Cardiac muscle cell (in vitro differentiated cells and primary cell): ENCODE data around the gene APOE. TPM values are rescaled to one million over a fixed set of nuclear protein-coding genes. Genes with fewer than 3 reads are reported as not detected.

Experiments used
- DNase-seq, 2 donors: peaks; one replicate each; pipeline versions ENCODE4 v3.0.0 to v3.0.0-alpha.2; 2010 to 2017; ENCODE audit warnings: low read depth in 1 of 2, low spot score in 1 of 2
- H3K27ac ChIP-seq: fragments of 200-600 bp; sonication (generic); 2 replicates; pipeline ENCODE4 v1.5.1; 2016
- H3K27me3 ChIP-seq: fragments of 200-600 bp; sonication (generic); 2 replicates; pipeline ENCODE4 v1.6.0; 2016; ENCODE audit warnings: control low read depth
- H3K36me3 ChIP-seq: fragments of 200-600 bp; sonication (generic); 2 replicates; pipeline ENCODE4 v1.5.1; 2016; ENCODE audit warnings: control low read depth
- H3K4me1 ChIP-seq: fragments of 200-600 bp; sonication (generic); 2 replicates; pipeline ENCODE4 v1.8.1; 2017; ENCODE audit warnings: low read depth, mild to moderate bottlenecking, mixed run types
- H3K4me3 ChIP-seq: fragments of 200-600 bp; sonication (generic); 2 replicates; pipeline ENCODE4 v1.5.1; 2016; ENCODE audit warnings: mild to moderate bottlenecking
- H3K9me3 ChIP-seq: fragments of 200-600 bp; sonication (generic); 2 replicates; pipeline ENCODE4 v1.5.1; 2017; ENCODE audit warnings: low read depth, mild to moderate bottlenecking, control low read depth
- polyA plus RNA-seq: library from polyadenylated mRNA; unstranded; fragments of >200 nt; fragmentation: Nextera tagmentation; extraction: Ambion mirVana; gene quantifications from 2 replicates; pipeline ENCODE4 v1.2.1, GENCODE V29; 2016
- total RNA-seq: library from RNA; depleted of rRNA; stranded (reverse); fragments of >200 nt; gene quantifications from 2 replicates; pipeline ENCODE4 v1.2.3, GENCODE V29; 2016
- TF ChIP-seq, protein P1 (sequence below): IDR thresholded peaks from 2 replicates; pipeline ENCODE4 v1.5.1; 2012; ENCODE audit warnings: low read depth, mild to moderate bottlenecking, low read length

Gene APOE
- total and polyA plus RNA-seq, 2 experiments from 2014 or later = 749 to 908 TPM

DNA sequence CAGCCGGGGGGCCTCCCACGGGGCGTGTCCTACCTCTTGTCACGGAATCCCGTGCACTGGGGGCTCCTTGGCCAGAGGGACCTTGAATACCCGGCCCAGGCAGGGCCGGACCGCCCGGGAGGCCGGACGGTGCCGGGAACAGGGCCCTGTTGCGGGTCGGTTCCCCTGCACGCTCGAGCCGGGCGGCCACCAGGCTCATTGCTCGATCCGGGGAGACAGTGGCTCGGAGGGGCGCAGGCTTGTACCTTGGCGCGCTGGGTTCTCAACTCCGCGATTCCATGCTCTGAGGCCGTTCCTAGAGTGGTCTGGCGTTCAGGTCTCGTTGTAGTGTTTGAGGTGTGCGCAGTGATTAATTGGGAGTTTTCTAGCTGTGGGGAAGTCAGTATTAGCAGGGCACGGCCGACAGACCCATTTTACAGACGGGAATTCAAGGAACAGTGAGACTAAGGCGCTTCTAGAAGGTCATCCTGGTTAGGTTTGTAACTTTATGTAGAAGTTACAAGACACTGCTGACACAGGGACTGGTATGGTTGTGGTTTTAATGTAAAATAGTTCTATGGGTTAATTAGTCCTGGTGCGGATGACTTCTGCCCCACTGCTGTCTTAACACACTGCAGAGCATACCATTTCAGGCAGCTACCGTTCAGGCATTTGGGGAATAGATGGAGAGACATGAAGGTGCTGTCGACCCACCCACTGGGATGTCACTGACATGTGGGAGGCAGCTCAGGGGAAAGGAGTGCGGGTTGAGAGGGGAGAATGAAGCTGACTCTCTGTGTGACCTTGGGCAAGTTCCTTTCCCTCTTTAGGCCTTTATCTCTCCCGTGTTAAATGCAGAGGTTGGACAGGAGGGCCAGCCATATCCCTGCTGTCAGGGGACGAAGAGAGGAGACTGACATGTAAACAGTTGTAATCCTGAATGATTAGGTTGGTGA lies 50.2 kb downstream of the APOE start:
- TF ChIP-seq, protein P1, sequence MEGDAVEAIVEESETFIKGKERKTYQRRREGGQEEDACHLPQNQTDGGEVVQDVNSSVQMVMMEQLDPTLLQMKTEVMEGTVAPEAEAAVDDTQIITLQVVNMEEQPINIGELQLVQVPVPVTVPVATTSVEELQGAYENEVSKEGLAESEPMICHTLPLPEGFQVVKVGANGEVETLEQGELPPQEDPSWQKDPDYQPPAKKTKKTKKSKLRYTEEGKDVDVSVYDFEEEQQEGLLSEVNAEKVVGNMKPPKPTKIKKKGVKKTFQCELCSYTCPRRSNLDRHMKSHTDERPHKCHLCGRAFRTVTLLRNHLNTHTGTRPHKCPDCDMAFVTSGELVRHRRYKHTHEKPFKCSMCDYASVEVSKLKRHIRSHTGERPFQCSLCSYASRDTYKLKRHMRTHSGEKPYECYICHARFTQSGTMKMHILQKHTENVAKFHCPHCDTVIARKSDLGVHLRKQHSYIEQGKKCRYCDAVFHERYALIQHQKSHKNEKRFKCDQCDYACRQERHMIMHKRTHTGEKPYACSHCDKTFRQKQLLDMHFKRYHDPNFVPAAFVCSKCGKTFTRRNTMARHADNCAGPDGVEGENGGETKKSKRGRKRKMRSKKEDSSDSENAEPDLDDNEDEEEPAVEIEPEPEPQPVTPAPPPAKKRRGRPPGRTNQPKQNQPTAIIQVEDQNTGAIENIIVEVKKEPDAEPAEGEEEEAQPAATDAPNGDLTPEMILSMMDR = no peak
- peak overlapping the region; percentile 97 for H3K4me3 ChIP-seq
- H3K27me3 ChIP-seq = no peaks in the 10 kb centered on the region
- H3K4me1 ChIP-seq = peaks cover 9% of the 10 kb centered on the region
- peak overlapping the region; percentile 87 for H3K27ac ChIP-seq
- no peaks in the 10 kb centered on the region for H3K36me3 ChIP-seq
- no peaks in the 10 kb centered on the region for H3K9me3 ChIP-seq
- peak in 1 of 2 donors; percentile 28 for DNase-seq

DNA sequence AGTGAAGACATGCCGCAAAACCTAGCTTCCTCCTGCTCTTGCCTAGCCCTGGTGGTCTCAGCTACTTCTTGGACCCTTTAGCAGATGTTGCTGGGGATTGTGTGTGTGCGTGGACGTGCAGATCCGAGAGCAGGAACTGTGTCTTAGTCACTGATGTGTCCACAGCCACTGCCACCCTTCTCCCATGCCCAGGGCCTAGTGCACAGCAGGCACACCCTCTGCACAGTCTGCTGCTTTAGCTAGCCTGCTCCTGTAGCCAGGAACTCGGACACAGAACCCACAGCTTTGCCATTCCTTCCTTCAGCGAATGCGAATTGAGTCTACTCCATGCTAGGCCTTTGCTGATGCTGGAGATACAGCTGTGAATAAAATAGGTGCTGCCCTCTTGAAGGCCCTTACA lies 51.9 kb downstream of the APOE start:
- TF ChIP-seq, protein P1 = no peak
- DNase-seq = no peak
- Histone ChIP-seq H3K4me1 (peaks cover 9% of the 10 kb centered on the region), H3K27ac (peak overlapping the region; percentile 16), H3K27me3 (no peaks in the 10 kb centered on the region), H3K9me3 (no peaks in the 10 kb centered on the region), H3K36me3 (no peaks in the 10 kb centered on the region), H3K4me3 (no peak overlapping the region)

DNA sequence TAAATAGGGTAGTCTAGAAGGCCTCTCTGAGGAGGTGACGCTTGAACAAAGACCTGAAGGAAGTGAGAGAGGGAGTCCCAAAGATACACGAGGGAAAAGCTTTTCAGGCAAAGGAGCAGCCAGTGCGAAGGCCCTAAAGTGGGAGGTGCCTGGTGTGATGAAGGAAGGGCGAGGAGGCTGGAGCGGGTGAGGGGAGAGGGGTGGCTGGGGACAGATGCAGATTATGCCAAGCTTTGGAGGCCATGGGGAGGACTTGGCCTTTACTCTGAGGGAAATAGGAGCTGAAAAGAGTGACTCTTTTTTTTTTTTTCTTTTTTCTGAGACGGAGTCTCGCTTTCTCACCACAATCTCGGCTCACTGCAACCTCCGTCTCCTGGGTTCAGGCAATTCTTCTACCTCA lies 52.5 kb downstream of the APOE start:
- DNase-seq = no peak

More for the DNA sequence above, 52.5 kb downstream of the APOE start:
- Histone ChIP-seq H3K4me1 (peaks cover 9% of the 10 kb centered on the region), H3K4me3 (no peak overlapping the region), H3K36me3 (no peaks in the 10 kb centered on the region), H3K27me3 (no peaks in the 10 kb centered on the region), H3K9me3 (no peaks in the 10 kb centered on the region), H3K27ac (peak overlapping the region; percentile 16)
- TF ChIP-seq, protein P1 = no peak

Other genes starting within 250 kb of the APOE start
- gene CEACAM19, start 234.3 kb upstream of the APOE start, total RNA-seq = 3.8 and 8.4 TPM in 2 replicates
- gene CEACAM19, start 234.3 kb upstream of the APOE start, polyA plus RNA-seq = 4.3 and 5.0 TPM in 2 replicates
- not detected in 2 replicates for gene CEACAM16, start 206.6 kb upstream of the APOE start, total RNA-seq
- not detected in 2 replicates for gene CEACAM16, start 206.6 kb upstream of the APOE start, polyA plus RNA-seq
- 10.5 and 12.4 TPM in 2 replicates for gene BCL3, start 157.1 kb upstream of the APOE start, total RNA-seq
- gene BCL3, start 157.1 kb upstream of the APOE start, polyA plus RNA-seq = 15.3 and 19.5 TPM in 2 replicates
- gene CBLC, start 127.9 kb upstream of the APOE start, total RNA-seq = not detected in 2 replicates
- gene CBLC, start 127.9 kb upstream of the APOE start, polyA plus RNA-seq = 0.11 TPM in 1 of 2 replicates, not detected in the other
- gene BCAM, start 96.7 kb upstream of the APOE start, total RNA-seq = 338 TPM in 2 replicates
- gene BCAM, start 96.7 kb upstream of the APOE start, polyA plus RNA-seq = 41.4 and 56.1 TPM in 2 replicates
- gene NECTIN2, start 59.5 kb upstream of the APOE start, total RNA-seq = 135 and 144 TPM in 2 replicates
- gene NECTIN2, start 59.5 kb upstream of the APOE start, polyA plus RNA-seq = 155 and 156 TPM in 2 replicates
- 119 and 150 TPM in 2 replicates for gene TOMM40, start 14.5 kb upstream of the APOE start, total RNA-seq
- gene TOMM40, start 14.5 kb upstream of the APOE start, polyA plus RNA-seq = 135 and 172 TPM in 2 replicates
- gene APOC1, start 8.8 kb downstream of the APOE start, total RNA-seq = 13.0 and 27.1 TPM in 2 replicates
- gene APOC1, start 8.8 kb downstream of the APOE start, polyA plus RNA-seq = 20.1 and 22.7 TPM in 2 replicates
- gene APOC4, start 36.4 kb downstream of the APOE start, total RNA-seq = not detected in 2 replicates
- gene APOC4, start 36.4 kb downstream of the APOE start, polyA plus RNA-seq = not detected in 2 replicates
- gene APOC2, start 40.3 kb downstream of the APOE start, total RNA-seq = not detected in 2 replicates
- gene APOC2, start 40.3 kb downstream of the APOE start, polyA plus RNA-seq = 0.98 TPM in 1 of 2 replicates, not detected in the other
- gene CLPTM1, start 49.6 kb downstream of the APOE start, total RNA-seq = 59.6 and 76.4 TPM in 2 replicates
- gene CLPTM1, start 49.6 kb downstream of the APOE start, polyA plus RNA-seq = 48.2 and 71.4 TPM in 2 replicates
- 3.1 TPM in 2 replicates for gene RELB, start 95.7 kb downstream of the APOE start, total RNA-seq
- 1.3 and 2.3 TPM in 2 replicates for gene RELB, start 95.7 kb downstream of the APOE start, polyA plus RNA-seq
- 45.5 and 149 TPM in 2 replicates for gene CLASRP, start 133.2 kb downstream of the APOE start, total RNA-seq
- gene CLASRP, start 133.2 kb downstream of the APOE start, polyA plus RNA-seq = 35.5 and 41.7 TPM in 2 replicates
- gene ZNF296, start 170.7 kb downstream of the APOE start, total RNA-seq = 0.85 and 3.4 TPM in 2 replicates
- gene ZNF296, start 170.7 kb downstream of the APOE start, polyA plus RNA-seq = 1.6 and 3.5 TPM in 2 replicates
- 30.3 and 64.2 TPM in 2 replicates for gene GEMIN7, start 173.5 kb downstream of the APOE start, total RNA-seq
- 77.9 and 81.3 TPM in 2 replicates for gene GEMIN7, start 173.5 kb downstream of the APOE start, polyA plus RNA-seq
- gene PPP1R37, start 187.4 kb downstream of the APOE start, total RNA-seq = 51.8 and 64.9 TPM in 2 replicates
- gene PPP1R37, start 187.4 kb downstream of the APOE start, polyA plus RNA-seq = 11.8 and 12.4 TPM in 2 replicates